Neural progenitor cell (in vitro differentiated cells): ENCODE data around the gene GARIN5B. TPM values are rescaled to one million over a fixed set of nuclear protein-coding genes. Genes with fewer than 3 reads are reported as not detected.

ENCODE experiments used
- DNase-seq: peaks from one replicate; pipeline ENCODE4 v3.0.0-alpha.2; 2016; ENCODE audit warnings: low spot score
- H2AFZ ChIP-seq: fragments of 200-600 bp; sonication (generic); replicated peaks from 2 replicates; pipeline ENCODE4 v1.6.1; 2016; ENCODE audit warnings: antibody characterized with exemption
- H3F3A ChIP-seq: fragments of 200-600 bp; sonication (generic); 2 replicates; pipeline ENCODE4 v1.6.1; 2016; ENCODE audit warnings: antibody characterized with exemption, low read depth
- H3K27ac ChIP-seq: fragments of 200-600 bp; sonication (generic); 2 replicates; pipeline ENCODE4 v1.5.1; 2016; ENCODE audit warnings: mild to moderate bottlenecking
- H3K27me3 ChIP-seq: fragments of 200-600 bp; sonication (generic); 2 replicates; pipeline ENCODE4 v1.6.1; 2016; ENCODE audit warnings: mild to moderate bottlenecking, moderate library complexity
- H3K36me3 ChIP-seq: fragments of 200-600 bp; sonication (generic); 2 replicates; pipeline ENCODE4 v1.5.1; 2016
- H3K4me1 ChIP-seq: fragments of 200-600 bp; sonication (generic); 2 replicates; pipeline ENCODE4 v1.6.1; 2016; ENCODE audit warnings: mixed run types
- H3K4me2 ChIP-seq: fragments of 200-600 bp; sonication (generic); 2 replicates; pipeline ENCODE4 v1.6.1; 2016
- H3K4me3 ChIP-seq: fragments of 200-600 bp; sonication (generic); 2 replicates; pipeline ENCODE4 v1.5.1; 2016
- H3K79me2 ChIP-seq: fragments of 200-600 bp; sonication (generic); 2 replicates; pipeline ENCODE4 v1.6.1; 2016; ENCODE audit warnings: low read depth
- H3K9ac ChIP-seq: fragments of 200-600 bp; sonication (generic); 2 replicates; pipeline ENCODE4 v1.6.1; 2016
- H3K9me3 ChIP-seq: fragments of 200-600 bp; sonication (generic); 2 replicates; pipeline ENCODE4 v1.5.1; 2016; ENCODE audit warnings: low read depth
- H4K20me1 ChIP-seq: fragments of 200-600 bp; sonication (generic); 2 replicates; pipeline ENCODE4 v1.6.1; 2016; ENCODE audit warnings: low read depth
- H3K27ac Mint-ChIP-seq: 3 replicates; pipeline ENCODE4 v1.8.0; 2021; ENCODE audit warnings: mixed read lengths
- H3K27me3 Mint-ChIP-seq: 2 replicates; pipeline ENCODE4 v1.8.0; 2022; ENCODE audit warnings: low read depth, mild to moderate bottlenecking, inconsistent platforms, moderate library complexity, mixed read lengths; ENCODE audit not compliant: insufficient read depth
- H3K36me3 Mint-ChIP-seq: 3 replicates; pipeline ENCODE4 v1.8.0; 2021; ENCODE audit warnings: mixed read lengths
- H3K4me1 Mint-ChIP-seq: 3 replicates; pipeline ENCODE4 v1.8.0; 2021; ENCODE audit warnings: mixed read lengths
- H3K4me3 Mint-ChIP-seq: 3 replicates; pipeline ENCODE4 v1.8.0; 2021; ENCODE audit warnings: mild to moderate bottlenecking, moderate library complexity, mixed read lengths
- H3K9me3 Mint-ChIP-seq: 3 replicates; pipeline ENCODE4 v1.8.0; 2020; ENCODE audit warnings: mixed read lengths
- EZH2 ChIP-seq: fragments of 200-600 bp; sonication (generic); IDR thresholded peaks from 2 replicates; pipeline ENCODE4 v1.6.1; 2017; ENCODE audit warnings: antibody characterized with exemption, mild to moderate bottlenecking, moderate library complexity
- EZH2phosphoT487 ChIP-seq: fragments of 200-600 bp; sonication (generic); IDR thresholded peaks from 2 replicates; pipeline ENCODE4 v1.6.1; 2017; ENCODE audit warnings: antibody characterized with exemption
- total RNA-seq: library from RNA; depleted of rRNA; stranded (reverse); fragments of >200 nt; gene quantifications from 2 replicates; pipeline ENCODE4 v1.2.3, GENCODE V29; 2015; ENCODE audit warnings: low replicate concordance
- TF ChIP-seq, protein P1 (sequence below): fragments of 200-600 bp; sonication (generic); IDR thresholded peaks from 2 replicates; pipeline ENCODE4 v1.5.1; 2017; ENCODE audit warnings: antibody characterized with exemption, mild to moderate bottlenecking

GARIN5B gene
- total RNA-seq, 1 donor from 2014 or later: not detected

DNA sequence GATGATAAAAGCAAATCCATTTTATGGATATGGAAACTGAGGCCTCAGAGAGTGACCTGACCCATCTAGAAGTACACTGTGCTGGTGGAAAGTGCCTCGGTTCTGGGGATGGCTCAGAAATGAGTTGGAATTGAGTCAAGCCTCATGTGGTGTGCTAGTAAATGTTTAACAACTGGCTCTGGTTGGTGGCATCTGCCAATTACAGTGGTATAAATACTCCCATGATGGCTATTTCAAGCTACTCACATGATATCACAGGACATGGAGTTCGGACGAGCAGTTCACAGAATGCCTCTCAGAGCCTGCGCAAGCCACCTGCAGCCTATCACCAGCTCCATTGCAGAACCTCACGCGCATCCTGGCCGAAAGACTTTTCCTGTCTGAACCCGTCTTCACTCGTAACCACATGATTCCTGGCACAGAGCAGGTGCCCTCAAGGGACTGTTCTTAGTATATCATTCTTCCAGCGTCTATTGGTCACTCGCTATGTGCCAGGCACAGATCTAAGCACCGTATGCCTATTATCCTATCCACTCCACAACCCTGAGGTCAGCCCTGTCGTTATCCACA is 47.0 kb downstream of the GARIN5B start:
- H3K36me3 Mint-ChIP-seq: peaks cover 4% of the 10 kb centered on the region
- TF ChIP-seq, protein P1, sequence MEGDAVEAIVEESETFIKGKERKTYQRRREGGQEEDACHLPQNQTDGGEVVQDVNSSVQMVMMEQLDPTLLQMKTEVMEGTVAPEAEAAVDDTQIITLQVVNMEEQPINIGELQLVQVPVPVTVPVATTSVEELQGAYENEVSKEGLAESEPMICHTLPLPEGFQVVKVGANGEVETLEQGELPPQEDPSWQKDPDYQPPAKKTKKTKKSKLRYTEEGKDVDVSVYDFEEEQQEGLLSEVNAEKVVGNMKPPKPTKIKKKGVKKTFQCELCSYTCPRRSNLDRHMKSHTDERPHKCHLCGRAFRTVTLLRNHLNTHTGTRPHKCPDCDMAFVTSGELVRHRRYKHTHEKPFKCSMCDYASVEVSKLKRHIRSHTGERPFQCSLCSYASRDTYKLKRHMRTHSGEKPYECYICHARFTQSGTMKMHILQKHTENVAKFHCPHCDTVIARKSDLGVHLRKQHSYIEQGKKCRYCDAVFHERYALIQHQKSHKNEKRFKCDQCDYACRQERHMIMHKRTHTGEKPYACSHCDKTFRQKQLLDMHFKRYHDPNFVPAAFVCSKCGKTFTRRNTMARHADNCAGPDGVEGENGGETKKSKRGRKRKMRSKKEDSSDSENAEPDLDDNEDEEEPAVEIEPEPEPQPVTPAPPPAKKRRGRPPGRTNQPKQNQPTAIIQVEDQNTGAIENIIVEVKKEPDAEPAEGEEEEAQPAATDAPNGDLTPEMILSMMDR: no peak
- TF ChIP-seq EZH2phosphoT487 (no peak), EZH2 (no peak)

DNA sequence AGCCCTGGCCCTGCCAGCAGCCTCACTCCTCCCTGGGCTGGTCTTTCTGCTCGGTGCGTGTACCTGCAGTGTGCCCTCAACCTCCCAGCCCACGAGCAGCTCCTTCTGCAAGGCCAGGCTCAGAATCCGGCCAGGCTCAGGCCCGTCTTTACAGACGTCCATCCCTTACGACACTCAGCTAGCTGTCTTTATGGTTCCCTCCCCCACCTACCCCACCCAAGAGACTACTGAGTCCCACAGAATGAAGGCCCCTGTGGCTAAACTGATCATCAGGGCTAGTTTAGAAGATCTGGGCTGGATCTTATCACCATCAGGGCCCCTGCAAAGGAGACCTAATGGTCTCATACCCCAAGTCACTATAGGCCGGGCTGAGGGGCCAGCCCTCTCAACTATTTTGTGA is 48.7 kb downstream of the GARIN5B start:
- Mint-ChIP-seq H3K36me3 (peaks cover 12% of the 10 kb centered on the region), H3K4me3 (no peak overlapping the region), H3K9me3 (no peaks in the 10 kb centered on the region), H3K4me1 (peaks cover 12% of the 10 kb centered on the region), H3K27me3 (peaks cover 10% of the 10 kb centered on the region), H3K27ac (no peak overlapping the region)
- Histone ChIP-seq H3F3A (peaks cover 10% of the 10 kb centered on the region), H3K4me3 (no peak overlapping the region), H3K9ac (no peak overlapping the region), H3K4me2 (no peak overlapping the region), H3K27ac (no peak overlapping the region), H2AFZ (no peak overlapping the region), H3K9me3 (no peaks in the 10 kb centered on the region), H3K36me3 (no peaks in the 10 kb centered on the region), H3K4me1 (no peaks in the 10 kb centered on the region), H3K27me3 (no peaks in the 10 kb centered on the region), H3K79me2 (no peaks in the 10 kb centered on the region), H4K20me1 (no peaks in the 10 kb centered on the region)
- TF ChIP-seq, protein P1: no peak
- TF ChIP-seq EZH2 (no peak), EZH2phosphoT487 (no peak)
- DNase-seq: no peak

More for the DNA sequence above, 47.0 kb downstream of the GARIN5B start:
- Histone ChIP-seq H3K27ac (no peak overlapping the region), H3K9me3 (no peaks in the 10 kb centered on the region), H3F3A (peaks cover 10% of the 10 kb centered on the region), H3K4me3 (no peak overlapping the region), H3K36me3 (no peaks in the 10 kb centered on the region), H3K9ac (no peak overlapping the region), H3K4me1 (no peaks in the 10 kb centered on the region), H3K79me2 (no peaks in the 10 kb centered on the region), H2AFZ (no peak overlapping the region), H3K4me2 (no peak overlapping the region), H3K27me3 (no peaks in the 10 kb centered on the region), H4K20me1 (no peaks in the 10 kb centered on the region)
- Mint-ChIP-seq H3K9me3 (no peaks in the 10 kb centered on the region), H3K27me3 (peaks cover 13% of the 10 kb centered on the region), H3K4me3 (no peak overlapping the region), H3K4me1 (peaks cover 7% of the 10 kb centered on the region), H3K27ac (peak overlapping the region; percentile 55)
- DNase-seq: no peak

DNA sequence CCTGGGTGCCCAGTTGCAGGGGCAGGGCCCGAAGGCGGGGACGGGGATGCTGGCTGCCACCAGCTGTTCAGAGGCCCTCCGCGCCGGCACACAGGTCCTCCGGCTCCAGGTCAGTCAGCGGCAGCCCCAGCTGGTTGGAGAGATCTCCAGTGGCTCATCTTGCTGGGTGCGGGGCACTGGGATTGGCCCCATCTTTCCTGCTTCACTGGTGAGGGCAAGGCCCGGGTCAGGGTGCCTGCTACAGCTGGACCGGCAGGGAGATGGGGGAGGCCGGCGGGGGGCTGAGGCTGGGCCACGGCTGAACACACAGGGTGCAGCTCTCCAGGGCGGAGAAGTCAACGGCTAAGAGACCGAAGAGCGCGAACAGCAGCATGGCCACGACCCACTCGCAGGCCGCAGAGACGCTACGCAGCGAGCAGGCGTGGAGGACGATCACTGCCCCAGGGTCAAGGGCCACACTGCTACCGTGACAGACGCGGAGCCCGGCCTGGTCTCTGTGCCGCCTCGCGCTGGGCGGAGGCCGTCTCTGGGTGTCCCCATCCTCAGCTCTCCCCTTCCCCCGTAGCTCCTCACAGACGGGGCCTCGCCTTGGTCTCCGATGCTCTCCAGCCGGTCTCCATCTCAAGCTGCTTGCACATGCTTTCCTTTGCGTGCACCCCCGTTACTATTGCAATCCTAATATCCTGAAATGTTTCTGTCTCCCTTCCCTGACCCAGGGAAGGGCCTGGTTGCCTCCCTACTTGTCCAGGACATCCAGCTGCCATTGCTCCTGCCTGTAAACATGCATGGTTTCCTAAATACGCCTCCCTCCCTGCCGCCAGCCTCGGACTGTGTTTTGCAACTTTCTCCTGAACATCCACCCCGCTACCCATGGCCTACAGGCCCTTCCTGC is 50.2 kb downstream of the GARIN5B start:
- H3K4me1 Mint-ChIP-seq: peaks cover 15% of the 10 kb centered on the region
- TF ChIP-seq, protein P1: no peak
- no peak for TF ChIP-seq EZH2phosphoT487
- no peak for TF ChIP-seq EZH2
- H3F3A ChIP-seq: peaks cover 10% of the 10 kb centered on the region
- H3K4me3 ChIP-seq: no peak overlapping the region
- H4K20me1 ChIP-seq: no peaks in the 10 kb centered on the region
- no peaks in the 10 kb centered on the region for H3K79me2 ChIP-seq
- no peak overlapping the region for H2AFZ ChIP-seq
- H3K36me3 ChIP-seq: no peaks in the 10 kb centered on the region
- no peak overlapping the region for H3K4me2 ChIP-seq
- H3K4me3 Mint-ChIP-seq: peak overlapping the region; percentile 44
- peak overlapping the region; percentile 53 for H3K27ac ChIP-seq
- H3K9me3 Mint-ChIP-seq: no peaks in the 10 kb centered on the region
- H3K27ac Mint-ChIP-seq: peak overlapping the region; percentile 42
- H3K27me3 Mint-ChIP-seq: peaks cover 10% of the 10 kb centered on the region
- H3K4me1 ChIP-seq: no peaks in the 10 kb centered on the region
- DNase-seq: no peak
- H3K27me3 ChIP-seq: no peaks in the 10 kb centered on the region
- peaks cover 19% of the 10 kb centered on the region for H3K36me3 Mint-ChIP-seq
- H3K9me3 ChIP-seq: no peaks in the 10 kb centered on the region
- H3K9ac ChIP-seq: no peak overlapping the region
